Esophagus squamous epithelium (tissue), 5 donors: ENCODE data around the gene REEP6. TPM values are rescaled to one million over a fixed set of nuclear protein-coding genes. Genes with fewer than 3 reads are reported as not detected.
A peak's percentile ranks its signal among the peaks of the same experiment; 100 is the strongest.

Experiments used
- DNase-seq: peaks from one replicate; lab custom pipeline; 2025; lab: John Stamatoyannopoulos, UW
- H3K27ac ChIP-seq, 4 donors: fragments of 200-600 bp; sonication (generic); one replicate each; pipeline ENCODE4 v1.5.1; 2016 to 2019; ENCODE audit warnings: mild to moderate bottlenecking in 1 of 4
- H3K27me3 ChIP-seq, 4 donors: fragments of 200-600 bp; sonication (generic); 1 replicate in 3 of 4; 2 replicates in 1 of 4; pipeline versions ENCODE4 v1.5.1 to v1.6.0; 2017 to 2021; ENCODE audit warnings: antibody characterized with exemption in 1 of 4
- H3K36me3 ChIP-seq, 3 donors: fragments of 200-600 bp; sonication (generic); one replicate each; pipeline ENCODE4 v1.5.1; 2016 to 2019
- H3K4me1 ChIP-seq, 3 donors: fragments of 200-600 bp; sonication (generic); one replicate each; pipeline ENCODE4 v1.5.1; 2017 to 2019
- H3K4me3 ChIP-seq, 4 donors: fragments of 200-600 bp; sonication (generic); 1 replicate in 3 of 4; 2 replicates in 1 of 4; pipeline ENCODE4 v1.5.1; 2016 to 2019; ENCODE audit warnings: mild to moderate bottlenecking in 2 of 4, moderate library complexity in 1 of 4
- H3K9me3 ChIP-seq, 3 donors: fragments of 200-600 bp; sonication (generic); one replicate each; pipeline ENCODE4 v1.5.1; 2016 to 2019
- POLR2A ChIP-seq, 4 donors: fragments of 450-650 bp; IDR thresholded peaks; one replicate each; pipeline ENCODE4 v1.6.1; 2017; ENCODE audit warnings: antibody characterized with exemption in 4 of 4, mild to moderate bottlenecking in 4 of 4, moderate library complexity in 3 of 4
- WGBS, 2 donors: methylation state at CpG; one replicate each; pipeline ENCODE4 v1.1.5; 2018; 5-methylcytosine and 5-hydroxymethylcytosine counted together
- intact Hi-C: fragments of 100-400 bp; cut with DNase I; formaldehyde crosslinking; loops from one replicate; pipeline ENCODE4 v1.15.0; 2022
- total RNA-seq, 4 donors: library from RNA; depleted of rRNA; stranded (reverse); fragments of >200 nt; gene quantifications; one replicate each; pipeline ENCODE4 v1.1.0, GENCODE V29; 2016
- TF ChIP-seq, protein P1 (sequence below), 6 experiments: fragments of 450-650 bp in 4 of 6; fragments of 200-600 bp in 2 of 6; sonication (generic) in 2 of 6; IDR thresholded peaks; one replicate each; pipeline ENCODE4 v1.5.1; 2016 to 2019; ENCODE audit warnings: antibody characterized with exemption in 6 of 6, mild to moderate bottlenecking in 4 of 6, moderate library complexity in 4 of 6
- donor health status: DM: yes; HTN: yes; CAD: no.

The REEP6 gene
- total RNA-seq, 4 donors from 2014 or later = 5.7 to 13.8 (median 9.4) TPM

DNA sequence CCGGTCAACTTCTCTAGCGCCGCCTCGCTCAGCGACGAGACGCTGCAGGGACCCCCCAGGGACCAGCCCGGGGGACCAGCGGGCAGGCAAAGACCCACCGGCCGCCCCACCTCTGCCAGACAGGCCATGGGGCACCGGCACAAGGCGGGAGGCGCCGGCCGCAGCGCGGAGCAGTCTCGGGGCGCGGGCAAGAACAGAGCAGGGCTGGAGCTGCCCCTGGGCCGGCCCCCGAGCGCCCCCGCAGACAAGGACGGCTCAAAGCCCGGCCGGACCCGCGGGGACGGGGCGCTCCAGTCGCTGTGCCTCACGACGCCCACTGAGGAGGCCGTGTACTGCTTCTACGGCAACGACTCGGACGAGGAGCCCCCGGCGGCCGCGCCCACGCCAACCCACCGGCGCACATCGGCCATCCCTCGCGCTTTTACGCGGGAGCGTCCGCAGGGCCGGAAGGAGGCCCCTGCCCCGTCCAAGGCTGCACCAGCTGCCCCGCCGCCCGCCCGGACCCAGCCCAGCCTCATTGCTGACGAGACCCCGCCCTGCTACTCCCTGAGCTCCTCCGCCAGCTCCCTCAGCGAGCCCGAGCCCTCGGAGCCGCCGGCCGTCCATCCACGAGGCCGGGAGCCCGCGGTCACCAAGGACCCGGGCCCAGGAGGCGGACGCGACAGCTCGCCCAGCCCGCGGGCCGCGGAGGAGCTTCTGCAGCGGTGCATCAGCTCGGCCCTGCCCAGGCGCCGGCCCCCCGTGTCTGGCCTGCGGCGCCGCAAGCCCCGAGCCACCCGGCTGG lies 23.3 kb upstream of the REEP6 start:
- 3% methylated on average over 6 of the region's 92 CpGs; no CpG with 5 or more reads in 1 of the 2 donors for WGBS, 2 donors
- intact Hi-C loops = no loop called here
- TF ChIP-seq, protein P1, sequence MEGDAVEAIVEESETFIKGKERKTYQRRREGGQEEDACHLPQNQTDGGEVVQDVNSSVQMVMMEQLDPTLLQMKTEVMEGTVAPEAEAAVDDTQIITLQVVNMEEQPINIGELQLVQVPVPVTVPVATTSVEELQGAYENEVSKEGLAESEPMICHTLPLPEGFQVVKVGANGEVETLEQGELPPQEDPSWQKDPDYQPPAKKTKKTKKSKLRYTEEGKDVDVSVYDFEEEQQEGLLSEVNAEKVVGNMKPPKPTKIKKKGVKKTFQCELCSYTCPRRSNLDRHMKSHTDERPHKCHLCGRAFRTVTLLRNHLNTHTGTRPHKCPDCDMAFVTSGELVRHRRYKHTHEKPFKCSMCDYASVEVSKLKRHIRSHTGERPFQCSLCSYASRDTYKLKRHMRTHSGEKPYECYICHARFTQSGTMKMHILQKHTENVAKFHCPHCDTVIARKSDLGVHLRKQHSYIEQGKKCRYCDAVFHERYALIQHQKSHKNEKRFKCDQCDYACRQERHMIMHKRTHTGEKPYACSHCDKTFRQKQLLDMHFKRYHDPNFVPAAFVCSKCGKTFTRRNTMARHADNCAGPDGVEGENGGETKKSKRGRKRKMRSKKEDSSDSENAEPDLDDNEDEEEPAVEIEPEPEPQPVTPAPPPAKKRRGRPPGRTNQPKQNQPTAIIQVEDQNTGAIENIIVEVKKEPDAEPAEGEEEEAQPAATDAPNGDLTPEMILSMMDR (IDR thresholded peaks at IDR 0.05) = no peak
- no peak for TF ChIP-seq POLR2A (IDR thresholded peaks at IDR 0.05)
- H3K9me3 ChIP-seq = no peaks in the 10 kb centered on the region
- H3K4me3 ChIP-seq = peak overlapping the region in 2 of 4 donors; percentile 47 to 63
- H3K27ac ChIP-seq = no peak overlapping the region
- no peaks in the 10 kb centered on the region for H3K36me3 ChIP-seq
- H3K27me3 ChIP-seq = peaks cover 33 to 90% (median 41%) of the 10 kb centered on the region in 4 donors
- H3K4me1 ChIP-seq = peaks cover 52 to 78% (median 61%) of the 10 kb centered on the region in 3 donors
- no peak for DNase-seq

DNA sequence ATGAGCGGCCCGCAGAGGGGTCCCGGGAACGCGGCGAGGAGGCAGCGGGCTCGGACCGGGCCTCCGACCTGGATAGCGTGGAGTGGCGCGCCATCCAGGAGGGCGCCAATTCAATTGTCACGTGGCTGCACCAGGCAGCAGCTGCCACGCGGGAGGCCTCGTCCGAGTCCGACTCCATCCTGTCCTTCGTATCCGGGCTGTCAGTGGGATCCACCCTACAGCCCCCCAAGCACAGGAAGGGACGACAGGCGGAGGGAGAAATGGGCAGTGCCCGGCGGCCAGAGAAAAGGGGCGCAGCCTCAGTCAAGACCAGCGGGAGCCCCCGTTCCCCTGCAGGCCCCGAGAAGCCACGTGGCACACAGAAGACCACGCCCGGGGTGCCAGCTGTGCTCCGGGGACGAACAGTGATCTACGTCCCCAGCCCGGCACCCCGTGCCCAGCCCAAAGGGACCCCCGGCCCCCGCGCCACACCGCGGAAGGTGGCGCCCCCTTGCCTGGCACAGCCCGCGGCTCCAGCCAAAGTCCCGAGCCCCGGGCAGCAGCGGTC lies 22.6 kb upstream of the REEP6 start:
- H3K27ac ChIP-seq = no peak overlapping the region
- no peak for DNase-seq
- TF ChIP-seq, protein P1 (IDR thresholded peaks at IDR 0.05) = no peak
- TF ChIP-seq POLR2A (IDR thresholded peaks at IDR 0.05) = no peak
- H3K4me3 ChIP-seq = peak overlapping the region in 3 of 4 donors; percentile 25 to 63 (median 47)
- intact Hi-C loops = no loop called here
- peaks cover 52 to 83% (median 61%) of the 10 kb centered on the region in 3 donors for H3K4me1 ChIP-seq
- no peaks in the 10 kb centered on the region for H3K36me3 ChIP-seq
- peaks cover 33 to 97% (median 45%) of the 10 kb centered on the region in 4 donors for H3K27me3 ChIP-seq
- 4% methylated on average over 15 of the region's 49 CpGs; no CpG with 5 or more reads in 1 of the 2 donors for WGBS, 2 donors
- H3K9me3 ChIP-seq = no peaks in the 10 kb centered on the region

DNA sequence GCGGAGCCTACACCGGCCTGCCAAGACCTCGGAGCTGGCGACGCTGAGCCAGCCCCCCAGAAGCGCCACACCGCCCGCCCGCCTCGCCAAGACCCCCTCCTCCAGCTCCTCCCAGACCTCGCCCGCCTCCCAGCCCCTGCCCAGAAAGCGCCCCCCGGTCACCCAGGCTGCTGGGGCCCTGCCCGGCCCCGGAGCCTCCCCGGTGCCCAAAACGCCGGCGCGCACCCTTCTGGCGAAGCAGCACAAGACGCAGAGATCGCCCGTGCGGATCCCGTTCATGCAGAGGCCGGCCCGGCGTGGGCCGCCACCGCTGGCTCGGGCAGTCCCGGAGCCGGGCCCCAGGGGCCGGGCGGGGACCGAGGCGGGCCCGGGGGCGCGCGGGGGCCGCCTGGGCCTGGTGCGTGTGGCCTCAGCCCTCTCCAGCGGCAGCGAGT lies 22.1 kb upstream of the REEP6 start:
- Histone ChIP-seq H3K27me3 (peaks cover 33 to 100% (median 45%) of the 10 kb centered on the region in 4 donors), H3K4me1 (peaks cover 52 to 83% (median 61%) of the 10 kb centered on the region in 3 donors), H3K9me3 (no peaks in the 10 kb centered on the region), H3K4me3 (peak overlapping the region; percentile 10 to 63 (median 36)), H3K27ac (no peak overlapping the region), H3K36me3 (no peaks in the 10 kb centered on the region)
- DNase-seq = no peak
- WGBS, 2 donors = no CpG with 5 or more reads among the region's 47 CpGs
- TF ChIP-seq, protein P1 (IDR thresholded peaks at IDR 0.05) = no peak
- no peak for TF ChIP-seq POLR2A (IDR thresholded peaks at IDR 0.05)
- intact Hi-C loops = no loop called here

DNA sequence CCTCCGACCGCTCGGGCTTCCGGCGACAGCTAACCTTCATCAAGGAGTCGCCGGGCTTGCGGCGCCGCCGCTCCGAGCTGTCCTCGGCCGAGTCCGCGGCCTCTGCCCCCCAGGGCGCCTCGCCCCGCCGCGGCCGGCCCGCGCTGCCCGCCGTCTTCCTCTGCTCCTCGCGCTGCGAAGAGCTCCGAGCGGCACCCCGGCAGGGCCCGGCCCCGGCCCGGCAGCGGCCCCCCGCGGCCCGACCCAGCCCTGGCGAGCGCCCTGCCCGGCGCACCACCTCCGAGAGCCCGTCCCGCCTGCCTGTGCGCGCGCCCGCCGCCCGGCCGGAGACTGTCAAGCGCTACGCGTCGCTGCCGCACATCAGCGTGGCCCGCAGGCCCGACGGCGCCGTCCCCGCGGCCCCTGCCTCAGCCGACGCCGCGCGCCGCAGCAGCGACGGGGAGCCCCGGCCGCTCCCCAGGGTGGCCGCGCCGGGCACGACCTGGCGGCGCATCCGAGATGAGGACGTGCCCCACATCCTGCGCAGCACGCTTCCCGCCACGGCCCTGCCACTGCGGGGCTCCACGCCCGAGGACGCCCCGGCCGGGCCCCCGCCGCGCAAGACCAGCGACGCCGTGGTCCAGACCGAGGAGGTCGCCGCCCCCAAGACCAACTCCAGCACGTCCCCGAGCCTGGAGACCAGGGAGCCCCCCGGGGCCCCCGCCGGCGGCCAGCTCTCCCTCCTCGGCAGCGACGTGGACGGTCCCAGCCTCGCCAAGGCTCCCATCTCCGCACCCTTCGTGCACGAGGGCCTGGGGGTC lies 21.5 kb upstream of the REEP6 start:
- TF ChIP-seq, protein P1 (IDR thresholded peaks at IDR 0.05) = no peak
- no peak for TF ChIP-seq POLR2A (IDR thresholded peaks at IDR 0.05)
- intact Hi-C loops = no loop called here
- peak overlapping the region; percentile 24 to 63 (median 36) for H3K4me3 ChIP-seq
- H3K27ac ChIP-seq = no peak overlapping the region
- peaks cover 52 to 83% (median 61%) of the 10 kb centered on the region in 3 donors for H3K4me1 ChIP-seq
- H3K9me3 ChIP-seq = no peaks in the 10 kb centered on the region
- peaks cover 33 to 100% (median 45%) of the 10 kb centered on the region in 4 donors for H3K27me3 ChIP-seq
- WGBS, 2 donors = no CpG with 5 or more reads among the region's 117 CpGs
- H3K36me3 ChIP-seq = peaks cover 0 to 3% (median 0%) of the 10 kb centered on the region in 3 donors
- DNase-seq = no peak
